OCI-LY1 (cell line): Measurements from ENCODE around the gene ANAPC5.

Source experiments
- H2AFZ ChIP-seq: fragments of 200-600 bp; sonication (generic), shearing (Covaris generic); 2 replicates; pipeline ENCODE4 v1.6.0; 2014; ENCODE audit warnings: antibody characterized with exemption, mild to moderate bottlenecking, low read length
- H3F3A ChIP-seq: fragments of 200-600 bp; sonication (generic), shearing (Covaris generic); 2 replicates; pipeline ENCODE4 v1.6.0; 2014; ENCODE audit warnings: mild to moderate bottlenecking, antibody characterized with exemption, low read length, moderate library complexity; ENCODE audit not compliant: insufficient read depth
- H3K27ac ChIP-seq: fragments of 200-600 bp; sonication (generic); 2 replicates; pipeline ENCODE4 v1.5.1; 2014; ENCODE audit warnings: low read length, mixed run types, mild to moderate bottlenecking, low read depth; ENCODE audit not compliant: poor library complexity, severe bottlenecking
- H3K27me3 ChIP-seq: fragments of 200-600 bp; sonication (generic); 2 replicates; pipeline ENCODE4 v1.6.0; 2014; ENCODE audit warnings: antibody characterized with exemption, mild to moderate bottlenecking, low read length, moderate library complexity; ENCODE audit not compliant: insufficient read depth
- H3K36me3 ChIP-seq: fragments of 200-600 bp; sonication (generic); 2 replicates; pipeline ENCODE4 v1.6.1; 2014; ENCODE audit warnings: mild to moderate bottlenecking, antibody characterized with exemption, low read length, moderate library complexity, mixed read lengths; ENCODE audit not compliant: insufficient read depth
- H3K4me1 ChIP-seq: fragments of 200-600 bp; sonication (generic); 2 replicates; pipeline ENCODE4 v1.5.1; 2014; ENCODE audit warnings: mild to moderate bottlenecking, low read length, moderate library complexity; ENCODE audit not compliant: insufficient read depth, severe bottlenecking
- H3K4me2 ChIP-seq: fragments of 200-600 bp; sonication (generic), shearing (Covaris generic); 2 replicates; pipeline ENCODE4 v1.6.1; 2014; ENCODE audit warnings: low read length
- H3K4me3 ChIP-seq: fragments of 200-600 bp; sonication (generic); 2 replicates; pipeline ENCODE4 v1.5.1; 2014; ENCODE audit warnings: low read length, low read depth, mild to moderate bottlenecking, mixed read lengths; ENCODE audit not compliant: poor library complexity, severe bottlenecking
- H3K79me2 ChIP-seq: fragments of 200-600 bp; shearing (Covaris generic); 2 replicates; pipeline ENCODE4 v1.6.1; 2016; ENCODE audit warnings: mixed run types, low read length, mixed read lengths; ENCODE audit not compliant: insufficient read depth
- H3K9ac ChIP-seq: fragments of 200-600 bp; sonication (generic), shearing (Covaris generic); 2 replicates; pipeline ENCODE4 v1.6.1; 2014; ENCODE audit warnings: mild to moderate bottlenecking, low read length, mixed read lengths
- H3K9me2 ChIP-seq: fragments of 200-600 bp; sonication (generic), shearing (Covaris generic); 2 replicates; pipeline ENCODE4 v1.6.1; 2014; ENCODE audit warnings: low read depth, mild to moderate bottlenecking, low read length, mixed read lengths
- H3K9me3 ChIP-seq: fragments of 200-600 bp; shearing (Covaris generic); 2 replicates; pipeline ENCODE4 v1.6.1; 2014; ENCODE audit warnings: low read length, mixed read lengths
- H4K20me1 ChIP-seq: fragments of 200-600 bp; sonication (generic), shearing (Covaris generic); 2 replicates; pipeline ENCODE4 v1.6.0; 2016; ENCODE audit warnings: mild to moderate bottlenecking, low read length; ENCODE audit not compliant: insufficient read depth
- EZH2 ChIP-seq: fragments of 200-600 bp; sonication (generic), shearing (Covaris generic); IDR thresholded peaks from 2 replicates; pipeline ENCODE4 v1.8.0; 2017; ENCODE audit warnings: borderline replicate concordance, mixed run types, mild to moderate bottlenecking, antibody characterized with exemption, low read length, moderate library complexity, mixed read lengths
- TF ChIP-seq, protein P1 (sequence below): fragments of 200-600 bp; sonication (generic), shearing (Covaris generic); IDR thresholded peaks from 2 replicates; pipeline ENCODE4 v1.5.1; 2017; ENCODE audit warnings: mild to moderate bottlenecking, antibody characterized with exemption, low read length, moderate library complexity, mixed read lengths

The ANAPC5 gene

DNA sequence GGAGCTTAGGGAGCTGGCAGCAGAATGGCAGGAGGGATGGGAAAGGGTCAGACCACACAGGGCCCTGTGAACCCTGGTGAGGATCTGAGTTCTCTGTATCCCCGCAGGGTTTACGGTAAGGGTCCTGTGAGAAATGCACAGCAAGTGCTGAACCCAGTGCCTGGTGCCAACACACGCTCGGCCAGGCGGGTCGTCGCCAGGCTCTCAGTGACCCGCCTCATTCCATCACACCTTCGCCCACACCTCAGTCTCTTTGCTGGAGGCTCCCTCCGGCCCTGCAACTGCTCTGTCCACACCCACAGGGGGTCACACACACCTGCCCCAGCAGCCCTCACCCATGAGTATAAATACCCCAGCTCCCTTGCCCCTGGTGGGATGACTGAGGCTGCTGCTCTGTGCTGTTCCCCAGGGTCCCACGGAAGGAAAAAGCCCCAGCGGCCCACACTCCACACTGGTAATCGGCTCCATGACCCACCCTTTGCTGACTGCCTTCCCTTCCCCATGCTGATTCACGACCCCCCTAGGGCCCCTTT lies 78.8 kb downstream of the ANAPC5 start:
- Histone ChIP-seq H2AFZ (no peak overlapping the region), H3K36me3 (peaks cover 40% of the 10 kb centered on the region), H3K9me3 (no peaks in the 10 kb centered on the region), H3K4me2 (no peak overlapping the region), H3F3A (no peaks in the 10 kb centered on the region), H3K4me1 (no peaks in the 10 kb centered on the region), H3K27me3 (no peaks in the 10 kb centered on the region), H3K4me3 (no peak overlapping the region), H3K79me2 (no peaks in the 10 kb centered on the region), H4K20me1 (no peaks in the 10 kb centered on the region), H3K9me2 (no peaks in the 10 kb centered on the region), H3K27ac (no peak overlapping the region), H3K9ac (no peak overlapping the region)
- TF ChIP-seq EZH2, result no peak
- TF ChIP-seq, protein P1, sequence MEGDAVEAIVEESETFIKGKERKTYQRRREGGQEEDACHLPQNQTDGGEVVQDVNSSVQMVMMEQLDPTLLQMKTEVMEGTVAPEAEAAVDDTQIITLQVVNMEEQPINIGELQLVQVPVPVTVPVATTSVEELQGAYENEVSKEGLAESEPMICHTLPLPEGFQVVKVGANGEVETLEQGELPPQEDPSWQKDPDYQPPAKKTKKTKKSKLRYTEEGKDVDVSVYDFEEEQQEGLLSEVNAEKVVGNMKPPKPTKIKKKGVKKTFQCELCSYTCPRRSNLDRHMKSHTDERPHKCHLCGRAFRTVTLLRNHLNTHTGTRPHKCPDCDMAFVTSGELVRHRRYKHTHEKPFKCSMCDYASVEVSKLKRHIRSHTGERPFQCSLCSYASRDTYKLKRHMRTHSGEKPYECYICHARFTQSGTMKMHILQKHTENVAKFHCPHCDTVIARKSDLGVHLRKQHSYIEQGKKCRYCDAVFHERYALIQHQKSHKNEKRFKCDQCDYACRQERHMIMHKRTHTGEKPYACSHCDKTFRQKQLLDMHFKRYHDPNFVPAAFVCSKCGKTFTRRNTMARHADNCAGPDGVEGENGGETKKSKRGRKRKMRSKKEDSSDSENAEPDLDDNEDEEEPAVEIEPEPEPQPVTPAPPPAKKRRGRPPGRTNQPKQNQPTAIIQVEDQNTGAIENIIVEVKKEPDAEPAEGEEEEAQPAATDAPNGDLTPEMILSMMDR, result no peak

- no peaks in the 10 kb centered on the region for H3K27me3 ChIP-seq
- H3K27ac ChIP-seq, result no peak overlapping the region
- no peaks in the 10 kb centered on the region for H3F3A ChIP-seq
- H3K79me2 ChIP-seq, result no peaks in the 10 kb centered on the region
- no peaks in the 10 kb centered on the region for H3K9me2 ChIP-seq
- no peak overlapping the region for H3K9ac ChIP-seq
- TF ChIP-seq, protein P1, result no peak
- TF ChIP-seq EZH2, result no peak
- no peaks in the 10 kb centered on the region for H4K20me1 ChIP-seq
- peaks cover 50% of the 10 kb centered on the region for H3K36me3 ChIP-seq
- H3K4me2 ChIP-seq, result no peak overlapping the region
- no peak overlapping the region for H3K4me3 ChIP-seq
- no peaks in the 10 kb centered on the region for H3K9me3 ChIP-seq
- H3K4me1 ChIP-seq, result no peaks in the 10 kb centered on the region
- no peak overlapping the region for H2AFZ ChIP-seq
These were observed 84.4 kb downstream of the ANAPC5 start for GRCh38 chr12:121267822-121268221.

DNA sequence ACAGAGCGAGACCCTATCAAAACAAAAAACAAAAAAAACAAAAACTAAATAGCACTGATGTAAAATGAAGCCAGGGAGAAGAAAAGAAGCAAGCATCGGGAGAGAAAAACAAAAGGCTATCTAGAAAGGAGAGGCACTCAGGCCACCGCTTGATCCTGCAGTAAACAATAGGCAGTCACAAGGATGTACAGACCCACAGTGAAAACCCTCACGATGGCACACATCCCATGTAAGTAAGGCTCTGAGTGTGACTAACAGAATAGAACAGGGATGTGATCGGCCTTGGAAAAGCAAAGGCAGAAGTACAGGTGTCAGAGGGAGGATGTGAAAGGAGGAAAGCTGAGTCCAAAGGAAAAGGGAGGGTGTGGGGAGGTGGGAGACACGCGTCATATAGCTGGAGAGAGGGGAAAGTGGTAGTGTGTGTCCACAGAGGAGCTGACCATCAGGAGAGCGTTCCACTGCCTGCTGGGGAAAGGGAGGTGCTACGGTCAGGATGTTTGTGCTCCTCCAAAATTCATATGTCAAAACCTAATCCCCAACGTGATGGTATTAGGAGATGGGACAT lies 87.2 kb downstream of the ANAPC5 start:
- H3K27ac ChIP-seq, result no peak overlapping the region
- TF ChIP-seq EZH2, result no peak
- TF ChIP-seq, protein P1, result no peak

More for the DNA sequence above, 87.2 kb downstream of the ANAPC5 start:
- H3K9ac ChIP-seq, result no peak overlapping the region
- no peaks in the 10 kb centered on the region for H3K9me2 ChIP-seq
- H3K4me2 ChIP-seq, result no peak overlapping the region
- no peak overlapping the region for H2AFZ ChIP-seq
- no peaks in the 10 kb centered on the region for H3K4me1 ChIP-seq
- H3K27me3 ChIP-seq, result no peaks in the 10 kb centered on the region
- H3K36me3 ChIP-seq, result peaks cover 49% of the 10 kb centered on the region
- no peaks in the 10 kb centered on the region for H3F3A ChIP-seq
- no peaks in the 10 kb centered on the region for H3K79me2 ChIP-seq
- no peaks in the 10 kb centered on the region for H3K9me3 ChIP-seq
- H4K20me1 ChIP-seq, result no peaks in the 10 kb centered on the region
- no peak overlapping the region for H3K4me3 ChIP-seq
